ENCODE data around the gene MBNL2.

MBNL2 gene

GRCh38 chr13:97235549-97236231, 13.6 kb downstream of the MBNL2 start:
- no peak for DNase-seq

GRCh38 chr13:97237388-97237787, 15.3 kb downstream of the MBNL2 start:
- DNase-seq, result no peak

- DNase-seq, result no peak
Observed at GRCh38 chr13:97238432-97238831, 16.3 kb downstream of the MBNL2 start.

GRCh38 chr13:97238883-97239282, 16.8 kb downstream of the MBNL2 start:
- DNase-seq, result no peak

GRCh38 chr13:97239306-97239705, 17.2 kb downstream of the MBNL2 start:
- no peak for DNase-seq

- DNase-seq, result no peak
Observed at GRCh38 chr13:97239943-97240787, 18.0 kb downstream of the MBNL2 start.

- DNase-seq, result no peak
Observed at GRCh38 chr13:97240788-97241734, 18.9 kb downstream of the MBNL2 start.

GRCh38 chr13:97241761-97242160, 19.6 kb downstream of the MBNL2 start:
- no peak for DNase-seq

- DNase-seq, result no peak
Observed at GRCh38 chr13:97242755-97243497, 20.8 kb downstream of the MBNL2 start.

- DNase-seq, result no peak
Observed at GRCh38 chr13:97243915-97244781, 22.0 kb downstream of the MBNL2 start.

- no peak for DNase-seq
Observed at GRCh38 chr13:97245011-97245410, 22.9 kb downstream of the MBNL2 start.

- no peak for DNase-seq
Observed at GRCh38 chr13:97246596-97247158, 24.5 kb downstream of the MBNL2 start.

- no peak for DNase-seq
Observed at GRCh38 chr13:97248243-97248642, 26.1 kb downstream of the MBNL2 start.

- DNase-seq, result no peak
Observed at GRCh38 chr13:97249093-97249795, 27.1 kb downstream of the MBNL2 start.

GRCh38 chr13:97249796-97250495, 27.8 kb downstream of the MBNL2 start:
- no peak for DNase-seq

- no peak for DNase-seq
Observed at GRCh38 chr13:97250560-97250959, 28.4 kb downstream of the MBNL2 start.

- no peak for DNase-seq
Observed at GRCh38 chr13:97252735-97253134, 30.6 kb downstream of the MBNL2 start.

GRCh38 chr13:97253581-97254293, 31.6 kb downstream of the MBNL2 start:
- DNase-seq, result no peak

- DNase-seq, result no peak
Observed at GRCh38 chr13:97254816-97255215, 32.7 kb downstream of the MBNL2 start.
